ENCODE data around the gene CEPT1. TPM values are rescaled to one million over a fixed set of nuclear protein-coding genes. Genes with fewer than 3 reads are reported as not detected.

The CEPT1 gene
- total and polyA plus RNA-seq, 2 donors (not counting 1 experiment from before 2014, with no cell fraction given): 26.4 to 74.5 TPM

DNA sequence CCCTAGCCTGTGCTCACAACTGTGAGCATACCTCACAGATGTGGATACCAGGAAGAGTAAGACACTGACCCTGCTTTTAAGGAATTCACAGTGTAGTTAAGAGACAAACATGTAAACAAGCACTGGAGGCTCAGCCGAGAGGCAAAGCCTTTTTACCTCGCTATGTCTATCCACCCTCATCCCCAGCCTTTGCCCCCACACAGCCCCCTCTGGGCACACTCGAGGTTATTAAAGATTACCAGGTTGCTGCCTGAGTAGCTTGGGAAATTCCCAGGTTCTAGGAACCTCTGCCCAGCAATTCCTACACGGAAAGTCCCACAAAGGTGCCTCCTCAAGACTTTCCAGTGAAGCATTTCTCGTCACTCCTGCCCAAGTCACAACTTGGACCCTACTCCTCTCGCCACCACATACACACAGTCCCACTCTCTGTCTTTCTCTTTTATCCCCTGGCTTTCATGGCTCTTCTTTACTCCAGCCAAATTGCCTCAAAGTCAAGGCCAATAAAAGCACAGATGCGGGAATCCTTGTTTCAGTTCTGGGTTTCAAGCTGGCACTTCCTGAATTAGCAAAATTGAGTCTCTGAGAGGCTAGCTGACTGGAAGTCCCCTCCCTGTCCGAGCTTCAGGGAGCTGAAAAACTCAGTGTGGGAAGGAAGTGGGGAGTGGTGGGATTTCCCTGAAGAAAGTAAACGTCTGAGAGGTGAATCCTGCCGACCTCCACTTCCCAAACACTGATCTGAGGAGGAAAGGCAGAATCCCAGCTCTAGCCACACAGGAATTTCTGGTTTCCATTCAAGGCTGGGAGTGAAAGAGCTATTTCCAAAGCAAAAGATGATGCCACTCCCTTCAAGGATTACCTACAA, 52.9 kb downstream of the CEPT1 start:
- Histone ChIP-seq H3K4me3 (replicated peaks in 1 of 4; ENCODE audit: control extremely low read depth in 1 of 4, insufficient read depth in 1 of 4, low read depth in 3 of 4, low read length in 4 of 4) (no peak overlapping the region), H3K9me3 (ENCODE audit: control insufficient read depth, insufficient read depth, low read depth, low read length) (no peaks in the 10 kb centered on the region), H3K27ac (ENCODE audit: insufficient read depth, low read length) (no peak overlapping the region), H4K20me1 (ENCODE audit: control insufficient read depth, extremely low read depth, insufficient read depth, low read length) (no peaks in the 10 kb centered on the region), H3K79me2 (ENCODE audit: control insufficient read depth, insufficient read depth, low read length) (no peaks in the 10 kb centered on the region), H3K4me2 (ENCODE audit: extremely low read depth, insufficient read depth, low read length) (peak overlapping the region; percentile 18), H2AFZ (ENCODE audit: low read length) (no peak overlapping the region), H3K27me3 (ENCODE audit: control insufficient read depth, insufficient read depth, low read length) (no peaks in the 10 kb centered on the region), H3K36me3 (ENCODE audit: control insufficient read depth, insufficient read depth, low read length) (no peaks in the 10 kb centered on the region), H3K9ac (ENCODE audit: insufficient read depth, low read length) (no peak overlapping the region), H3K4me1 (ENCODE audit: control insufficient read depth, extremely low read depth, insufficient read depth, low read length) (peaks cover 33% of the 10 kb centered on the region)
- TF ChIP-seq, protein P1, sequence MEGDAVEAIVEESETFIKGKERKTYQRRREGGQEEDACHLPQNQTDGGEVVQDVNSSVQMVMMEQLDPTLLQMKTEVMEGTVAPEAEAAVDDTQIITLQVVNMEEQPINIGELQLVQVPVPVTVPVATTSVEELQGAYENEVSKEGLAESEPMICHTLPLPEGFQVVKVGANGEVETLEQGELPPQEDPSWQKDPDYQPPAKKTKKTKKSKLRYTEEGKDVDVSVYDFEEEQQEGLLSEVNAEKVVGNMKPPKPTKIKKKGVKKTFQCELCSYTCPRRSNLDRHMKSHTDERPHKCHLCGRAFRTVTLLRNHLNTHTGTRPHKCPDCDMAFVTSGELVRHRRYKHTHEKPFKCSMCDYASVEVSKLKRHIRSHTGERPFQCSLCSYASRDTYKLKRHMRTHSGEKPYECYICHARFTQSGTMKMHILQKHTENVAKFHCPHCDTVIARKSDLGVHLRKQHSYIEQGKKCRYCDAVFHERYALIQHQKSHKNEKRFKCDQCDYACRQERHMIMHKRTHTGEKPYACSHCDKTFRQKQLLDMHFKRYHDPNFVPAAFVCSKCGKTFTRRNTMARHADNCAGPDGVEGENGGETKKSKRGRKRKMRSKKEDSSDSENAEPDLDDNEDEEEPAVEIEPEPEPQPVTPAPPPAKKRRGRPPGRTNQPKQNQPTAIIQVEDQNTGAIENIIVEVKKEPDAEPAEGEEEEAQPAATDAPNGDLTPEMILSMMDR (conservative IDR thresholded peaks at IDR 0.05 in 1 of 2, IDR thresholded peaks at IDR 0.05 in 1 of 2; ENCODE audit: low read depth in 1 of 2, low read length in 2 of 2): no peak
- no peak for TF ChIP-seq EZH2 (IDR thresholded peaks at IDR 0.05; ENCODE audit: low read length, missing control alignments)
- peak in 1 of 2 donors; percentile 24 for DNase-seq (ENCODE audit: low read depth in 2 of 2)

DNA sequence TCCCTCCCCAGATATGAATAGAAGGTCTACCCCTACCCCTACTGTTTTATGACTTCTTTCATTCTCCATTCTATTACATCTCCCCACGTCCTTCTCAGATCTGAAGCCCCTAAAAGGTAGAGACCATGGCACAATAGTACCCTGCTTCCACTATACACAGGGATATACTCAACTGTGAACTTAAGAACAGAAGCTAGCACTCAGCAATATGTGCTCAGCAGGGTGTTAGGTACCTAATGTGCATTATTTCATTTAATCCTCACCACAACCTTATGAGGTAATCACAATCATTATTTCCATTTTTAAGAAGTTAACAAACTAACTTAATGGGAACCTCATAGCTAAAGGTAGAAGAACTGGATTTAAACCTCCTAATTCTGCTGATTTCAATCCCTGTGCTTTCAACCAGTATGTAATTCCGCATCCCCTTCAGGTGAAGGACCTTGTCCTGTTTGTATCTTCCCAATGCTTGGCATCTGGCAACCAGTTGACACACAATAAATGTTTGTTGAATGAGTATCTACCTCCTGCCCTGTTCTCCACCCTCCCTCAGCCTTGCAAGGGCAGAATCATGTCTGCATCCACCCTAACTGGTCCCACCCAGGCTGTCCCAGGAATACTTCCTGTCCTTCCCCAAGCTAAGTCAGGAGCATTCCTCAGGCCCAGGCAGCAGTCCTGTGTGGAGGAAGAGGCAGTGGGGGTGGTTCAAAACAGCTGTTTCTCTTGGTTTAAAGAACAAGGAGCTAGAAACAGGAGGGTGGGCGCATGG, 53.9 kb downstream of the CEPT1 start:
- DNase-seq (ENCODE audit: low read depth in 2 of 2): no peak
- no peak overlapping the region for H3K4me2 ChIP-seq (ENCODE audit: extremely low read depth, insufficient read depth, low read length)
- no peak overlapping the region for H2AFZ ChIP-seq (ENCODE audit: low read length)
- no peak overlapping the region for H3K4me3 ChIP-seq (replicated peaks in 1 of 4; ENCODE audit: control extremely low read depth in 1 of 4, insufficient read depth in 1 of 4, low read depth in 3 of 4, low read length in 4 of 4)
- H3K36me3 ChIP-seq (ENCODE audit: control insufficient read depth, insufficient read depth, low read length): no peaks in the 10 kb centered on the region
- no peak overlapping the region for H3K9ac ChIP-seq (ENCODE audit: insufficient read depth, low read length)
- no peak overlapping the region for H3K27ac ChIP-seq (ENCODE audit: insufficient read depth, low read length)
- no peaks in the 10 kb centered on the region for H3K79me2 ChIP-seq (ENCODE audit: control insufficient read depth, insufficient read depth, low read length)
- no peaks in the 10 kb centered on the region for H3K9me3 ChIP-seq (ENCODE audit: control insufficient read depth, insufficient read depth, low read depth, low read length)
- no peaks in the 10 kb centered on the region for H3K27me3 ChIP-seq (ENCODE audit: control insufficient read depth, insufficient read depth, low read length)
- H4K20me1 ChIP-seq (ENCODE audit: control insufficient read depth, extremely low read depth, insufficient read depth, low read length): no peaks in the 10 kb centered on the region
- H3K4me1 ChIP-seq (ENCODE audit: control insufficient read depth, extremely low read depth, insufficient read depth, low read length): peaks cover 33% of the 10 kb centered on the region
- TF ChIP-seq, protein P1 (conservative IDR thresholded peaks at IDR 0.05 in 1 of 2, IDR thresholded peaks at IDR 0.05 in 1 of 2; ENCODE audit: low read depth in 1 of 2, low read length in 2 of 2): no peak
- TF ChIP-seq EZH2 (IDR thresholded peaks at IDR 0.05; ENCODE audit: low read length, missing control alignments): no peak

DNA sequence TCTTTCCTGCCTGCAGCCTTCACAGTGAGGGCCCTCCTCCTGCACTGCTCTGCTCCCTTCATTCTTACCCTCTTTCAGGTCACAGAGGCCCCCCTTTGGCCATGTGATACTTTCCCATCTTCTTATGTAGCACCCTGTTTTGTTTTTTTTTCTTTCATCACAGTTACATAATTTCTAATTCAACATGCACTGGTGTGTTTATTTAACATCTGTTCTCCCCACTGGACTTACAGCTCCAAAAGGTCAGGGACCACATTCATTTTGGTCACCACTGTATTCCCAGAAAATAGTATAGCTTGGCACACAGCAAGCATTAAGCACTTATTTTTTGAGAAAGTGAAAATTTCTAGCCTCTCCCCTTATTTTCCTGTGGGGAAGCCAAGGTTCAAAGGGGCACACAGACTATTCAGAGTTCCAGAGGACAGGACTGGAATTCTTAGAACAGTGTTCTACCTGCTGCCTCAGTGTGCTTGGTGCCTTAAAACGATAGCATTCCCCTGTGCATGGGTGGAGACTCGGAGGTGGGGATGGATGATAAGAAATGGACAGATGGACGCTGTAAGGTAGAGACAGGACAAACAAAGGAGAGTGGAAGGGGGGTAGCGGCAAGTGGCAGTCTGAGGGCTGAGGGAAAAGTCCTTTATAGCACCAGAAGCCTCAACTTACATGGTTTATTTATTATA, 55.1 kb downstream of the CEPT1 start:
- Histone ChIP-seq H2AFZ (ENCODE audit: low read length) (no peak overlapping the region), H3K79me2 (ENCODE audit: control insufficient read depth, insufficient read depth, low read length) (no peaks in the 10 kb centered on the region), H3K9me3 (ENCODE audit: control insufficient read depth, insufficient read depth, low read depth, low read length) (no peaks in the 10 kb centered on the region), H3K27ac (ENCODE audit: insufficient read depth, low read length) (no peak overlapping the region), H3K9ac (ENCODE audit: insufficient read depth, low read length) (no peak overlapping the region), H3K4me3 (replicated peaks in 1 of 4; ENCODE audit: control extremely low read depth in 1 of 4, insufficient read depth in 1 of 4, low read depth in 3 of 4, low read length in 4 of 4) (no peak overlapping the region), H4K20me1 (ENCODE audit: control insufficient read depth, extremely low read depth, insufficient read depth, low read length) (no peaks in the 10 kb centered on the region), H3K36me3 (ENCODE audit: control insufficient read depth, insufficient read depth, low read length) (no peaks in the 10 kb centered on the region), H3K4me2 (ENCODE audit: extremely low read depth, insufficient read depth, low read length) (no peak overlapping the region), H3K4me1 (ENCODE audit: control insufficient read depth, extremely low read depth, insufficient read depth, low read length) (peaks cover 31% of the 10 kb centered on the region), H3K27me3 (ENCODE audit: control insufficient read depth, insufficient read depth, low read length) (no peaks in the 10 kb centered on the region)
- DNase-seq (ENCODE audit: low read depth in 2 of 2): peak in 1 of 2 donors; percentile 83
- TF ChIP-seq, protein P1 (conservative IDR thresholded peaks at IDR 0.05 in 1 of 2, IDR thresholded peaks at IDR 0.05 in 1 of 2; ENCODE audit: low read depth in 1 of 2, low read length in 2 of 2): no peak
- TF ChIP-seq EZH2 (IDR thresholded peaks at IDR 0.05; ENCODE audit: low read length, missing control alignments): no peak

All from fibroblast of lung (primary cell).